ENCODE data around the gene ADCY7. TPM values are rescaled to one million over a fixed set of nuclear protein-coding genes. Genes with fewer than 3 reads are reported as not detected.

Gene ADCY7
- total RNA-seq, 1 donor from 2014 or later = 128 TPM

- Mint-ChIP-seq H3K4me1 (peaks cover 4% of the 10 kb centered on the region), H3K36me3 (ENCODE audit: low read depth) (peaks cover 65% of the 10 kb centered on the region), H3K9me3 (no peaks in the 10 kb centered on the region), H3K27me3 (no peaks in the 10 kb centered on the region), H3K4me3 (no peak overlapping the region), H3K27ac (peak overlapping the region; percentile 63)
- no peak for ATAC-seq (ENCODE audit: low read depth)
- POLR2A ChIA-PET = interaction anchor here (0.6 to 1.0 kb wide), 2 partner anchors 16 to 19 kb away, joined by 3 to 4 read pairs; no protein-coding TSS in a partner anchor
- DNase-seq = no peak
- TF ChIP-seq, protein P1, sequence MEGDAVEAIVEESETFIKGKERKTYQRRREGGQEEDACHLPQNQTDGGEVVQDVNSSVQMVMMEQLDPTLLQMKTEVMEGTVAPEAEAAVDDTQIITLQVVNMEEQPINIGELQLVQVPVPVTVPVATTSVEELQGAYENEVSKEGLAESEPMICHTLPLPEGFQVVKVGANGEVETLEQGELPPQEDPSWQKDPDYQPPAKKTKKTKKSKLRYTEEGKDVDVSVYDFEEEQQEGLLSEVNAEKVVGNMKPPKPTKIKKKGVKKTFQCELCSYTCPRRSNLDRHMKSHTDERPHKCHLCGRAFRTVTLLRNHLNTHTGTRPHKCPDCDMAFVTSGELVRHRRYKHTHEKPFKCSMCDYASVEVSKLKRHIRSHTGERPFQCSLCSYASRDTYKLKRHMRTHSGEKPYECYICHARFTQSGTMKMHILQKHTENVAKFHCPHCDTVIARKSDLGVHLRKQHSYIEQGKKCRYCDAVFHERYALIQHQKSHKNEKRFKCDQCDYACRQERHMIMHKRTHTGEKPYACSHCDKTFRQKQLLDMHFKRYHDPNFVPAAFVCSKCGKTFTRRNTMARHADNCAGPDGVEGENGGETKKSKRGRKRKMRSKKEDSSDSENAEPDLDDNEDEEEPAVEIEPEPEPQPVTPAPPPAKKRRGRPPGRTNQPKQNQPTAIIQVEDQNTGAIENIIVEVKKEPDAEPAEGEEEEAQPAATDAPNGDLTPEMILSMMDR (IDR thresholded peaks at IDR 0.05) = no peak
- intact Hi-C loops (cut with micrococcal nuclease) = no loop called here
- CTCF ChIA-PET = no interaction called here
Observed at GRCh38 chr16:50298591-50299507, 32.5 kb downstream of the ADCY7 start.

- peaks cover 66% of the 10 kb centered on the region for H3K36me3 Mint-ChIP-seq (ENCODE audit: low read depth)
Observed at GRCh38 chr16:50299508-50300105, 33.3 kb downstream of the ADCY7 start.

DNA sequence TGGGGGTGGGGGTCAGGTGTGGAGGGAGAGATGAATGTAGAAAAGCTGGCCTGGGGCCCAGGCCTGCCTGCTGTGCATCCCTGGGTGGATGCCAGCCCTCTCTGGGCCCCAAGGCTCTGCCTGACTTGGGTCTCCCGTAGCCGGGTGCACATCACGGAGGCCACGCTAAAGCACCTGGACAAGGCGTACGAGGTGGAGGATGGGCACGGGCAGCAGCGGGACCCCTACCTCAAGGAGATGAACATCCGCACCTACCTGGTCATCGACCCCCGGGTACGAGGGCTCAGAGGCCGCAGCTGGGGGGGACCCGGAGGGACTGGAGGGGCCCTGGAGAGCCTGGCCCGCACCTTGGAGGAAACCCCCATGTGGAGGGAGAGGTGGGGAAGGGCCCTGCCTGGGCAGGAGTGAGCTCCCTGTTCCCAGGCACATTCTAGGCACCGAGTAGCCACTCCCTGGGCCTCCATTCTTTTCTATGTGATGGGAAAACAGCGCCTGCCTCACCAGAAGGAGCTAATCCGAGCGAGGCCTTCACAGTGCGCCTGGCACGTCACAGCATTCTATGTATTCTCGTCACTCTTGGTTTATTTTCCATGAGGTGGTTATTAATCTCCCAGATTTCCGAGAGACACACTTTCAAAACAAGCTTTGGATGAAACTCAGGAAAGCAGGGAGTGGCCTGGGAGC, 34.7 kb downstream of the ADCY7 start:
- H3K27me3 Mint-ChIP-seq = no peaks in the 10 kb centered on the region
- TF ChIP-seq, protein P1 (IDR thresholded peaks at IDR 0.05) = no peak
- H3K4me1 Mint-ChIP-seq = no peaks in the 10 kb centered on the region
- peak; percentile 9 for DNase-seq
- no peak overlapping the region for H3K27ac Mint-ChIP-seq
- no peak overlapping the region for H3K4me3 Mint-ChIP-seq
- intact Hi-C loops (cut with micrococcal nuclease) = no loop called here
- ATAC-seq (ENCODE audit: low read depth) = no peak
- H3K36me3 Mint-ChIP-seq (ENCODE audit: low read depth) = peaks cover 63% of the 10 kb centered on the region
- H3K9me3 Mint-ChIP-seq = no peaks in the 10 kb centered on the region
- POLR2A ChIA-PET = no interaction called here
- CTCF ChIA-PET = no interaction called here

More at GRCh38 chr16:50299508-50300105, 33.3 kb downstream of the ADCY7 start:
- no peaks in the 10 kb centered on the region for H3K9me3 Mint-ChIP-seq
- H3K27me3 Mint-ChIP-seq = no peaks in the 10 kb centered on the region
- peaks cover 4% of the 10 kb centered on the region for H3K4me1 Mint-ChIP-seq
- ChIA-PET CTCF (no interaction called here), POLR2A (interaction anchor here (0.6 to 1.0 kb wide), 2 partner anchors 17 to 20 kb away, joined by 3 to 4 read pairs; no protein-coding TSS in a partner anchor)
- H3K4me3 Mint-ChIP-seq = no peak overlapping the region
- TF ChIP-seq, protein P1 (IDR thresholded peaks at IDR 0.05) = no peak
- ATAC-seq (ENCODE audit: low read depth) (no peak), DNase-seq (no peak)
- H3K27ac Mint-ChIP-seq = no peak overlapping the region
- intact Hi-C loops (cut with micrococcal nuclease) = no loop called here

DNA sequence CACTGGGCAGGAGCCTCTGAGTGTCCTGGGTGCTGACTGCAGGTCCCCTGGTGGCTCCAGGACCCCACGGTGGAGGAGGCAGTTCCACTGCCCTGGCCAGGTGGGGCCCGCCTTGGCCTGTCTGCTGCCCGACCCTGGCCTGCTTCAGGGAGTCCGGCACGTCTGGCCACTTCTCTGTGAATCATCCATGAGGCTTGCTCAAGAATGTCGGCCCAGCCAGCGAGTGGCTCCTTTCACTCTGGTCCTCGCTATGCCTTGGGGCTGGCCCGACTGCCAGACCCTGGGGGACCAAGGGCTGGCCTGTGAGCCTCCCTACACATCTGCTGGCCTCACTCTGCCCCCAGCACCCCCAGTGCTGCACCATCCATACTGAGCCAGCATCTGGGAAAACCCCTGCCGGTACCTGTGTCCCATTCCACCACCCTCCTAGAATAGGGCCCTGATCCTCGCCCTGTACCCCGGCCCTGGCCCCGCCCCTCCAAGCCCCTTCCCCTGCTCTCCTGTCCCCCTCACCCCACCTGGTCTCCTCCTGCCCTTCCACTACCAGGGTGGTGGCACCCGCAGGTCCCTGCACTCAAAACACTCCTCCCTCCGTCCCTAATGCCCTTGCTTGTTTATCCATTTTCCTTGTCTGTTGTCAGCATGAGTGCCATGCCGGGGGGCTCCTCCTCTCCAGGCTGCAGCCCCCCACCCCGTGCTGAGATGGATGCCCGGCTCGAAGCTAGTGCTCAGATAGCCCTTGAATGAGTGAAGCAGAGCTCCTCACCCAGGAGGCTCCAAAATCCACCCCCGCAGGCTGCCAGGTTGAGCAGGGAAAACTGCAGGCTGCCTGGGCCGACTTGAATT, 35.5 kb downstream of the ADCY7 start:
- no peak overlapping the region for H3K4me3 Mint-ChIP-seq
- CTCF ChIA-PET = no interaction called here
- POLR2A ChIA-PET = no interaction called here

More for the DNA sequence above, 35.5 kb downstream of the ADCY7 start:
- no peaks in the 10 kb centered on the region for H3K4me1 Mint-ChIP-seq
- H3K27ac Mint-ChIP-seq = no peak overlapping the region
- H3K9me3 Mint-ChIP-seq = no peaks in the 10 kb centered on the region
- H3K27me3 Mint-ChIP-seq = no peaks in the 10 kb centered on the region
- DNase-seq (peak; percentile 9), ATAC-seq (ENCODE audit: low read depth) (no peak)
- TF ChIP-seq, protein P1 (IDR thresholded peaks at IDR 0.05) = no peak
- intact Hi-C loops (cut with micrococcal nuclease) = no loop called here
- peaks cover 60% of the 10 kb centered on the region for H3K36me3 Mint-ChIP-seq (ENCODE audit: low read depth)

Data from activated B cell treated with CpG ODN at 0.5 μM for 24 hours (primary cell).